OCI-LY3 (cell line): ENCODE measurements around the gene CNEP1R1.

Source experiments
- CTCF ChIP-seq: fragments of 200-600, 300-600 bp; sonication (generic); IDR thresholded peaks from 2 replicates; pipeline ENCODE4 v1.5.1; 2014; ENCODE audit warnings: antibody characterized with exemption, low read length, low read depth
- EZH2phosphoT487 ChIP-seq: fragments of 200-600 bp; shearing (Covaris generic); IDR thresholded peaks from 2 replicates; pipeline ENCODE4 v1.6.1; 2018; ENCODE audit warnings: antibody characterized with exemption, mixed run types, low read depth

GRCh38 chr16:50024684-50025536, at the start of gene CNEP1R1:
- TF ChIP-seq CTCF (peak; percentile 93), EZH2phosphoT487 (no peak)
